Measurements from ENCODE around the gene TMEM121B.

GRCh38 chr22:17114173-17114897 is 6.8 kb downstream of the TMEM121B start:
- TF ChIP-seq CTCF (IDR thresholded peaks at IDR 0.05) (no peak), POLR2A (IDR thresholded peaks at IDR 0.05) (no peak)

Measured in testis (tissue), 2 donors.